ENCODE data around the gene GSTA5.
"Not testable (repeated sequence)": the region's sequence is repeated elsewhere in the genome, so short reads cannot be mapped to it uniquely, and the experiment has no call there.

Gene GSTA5

GRCh38 chr6:52789658-52790057 is 51.0 kb downstream of the GSTA5 start:
- peak; percentile 26 for DNase-seq (ENCODE audit: low read depth, low spot score)

- no peak for DNase-seq (ENCODE audit: low read depth, low spot score)
These were observed 52.1 kb downstream of the GSTA5 start for GRCh38 chr6:52788478-52788877.

- no peak for DNase-seq (ENCODE audit: low read depth, low spot score)
These were observed 52.7 kb downstream of the GSTA5 start for GRCh38 chr6:52787917-52788316.

GRCh38 chr6:52786249-52786956 is 54.2 kb downstream of the GSTA5 start:
- DNase-seq (ENCODE audit: low read depth, low spot score): no peak

- not testable (repeated sequence) for DNase-seq (ENCODE audit: low read depth, low spot score)
These were observed 57.8 kb downstream of the GSTA5 start for GRCh38 chr6:52782696-52783274.

GRCh38 chr6:52782209-52782608 is 58.4 kb downstream of the GSTA5 start:
- DNase-seq (ENCODE audit: low read depth, low spot score): not testable (repeated sequence)

Data from astrocyte of the hippocampus (primary cell).